HCT116 (cell line): Measurements from ENCODE around the gene SOX1. TPM values are rescaled to one million over a fixed set of nuclear protein-coding genes. Genes with fewer than 3 reads are reported as not detected.

Source experiments
- ATAC-seq: fragments of 200-7000 bp; cut with Tn5 transposase; 2 replicates; pipeline ENCODE4 v1.9.1; 2020; ENCODE audit warnings: mild to moderate bottlenecking, moderate library complexity
- BruUV-seq: library from RNA; stranded (reverse); fragments of 400-500 nt; replicated peaks from 2 replicates; lab custom pipeline; 2021; lab: Mats Ljungman, UMichigan
- CTCF ChIA-PET: fragments of 300-600 bp; sonication (Branson Sonifier 250); formaldehyde crosslinking; loops from one replicate; lab custom pipeline; 2021; ENCODE audit warnings: antibody characterized with exemption; lab: Charles Lee
- POLR2A ChIA-PET: fragments of 300-600, 350-600 bp; sonication (Branson Sonifier 250); formaldehyde crosslinking; loops from one replicate; lab custom pipeline; 2021; ENCODE audit warnings: antibody characterized with exemption; lab: Charles Lee
- RAD21 ChIA-PET, 2 experiments: fragments of 300-600 bp; sonication (Branson Sonifier 250); formaldehyde crosslinking; loops; one replicate each; lab custom pipeline; 2023; ENCODE audit warnings: low total read pairs in 2 of 2; ENCODE audit not compliant: uncharacterized antibody in 2 of 2, unreplicated experiment in 2 of 2, low non-redundant PET in 1 of 2; lab: Charles Lee
- DNase-seq: peaks from one replicate; pipeline ENCODE4 v3.0.0-alpha.2; 2010; ENCODE audit warnings: low read depth, low spot score
- H2AFZ ChIP-seq: fragments of 200-600 bp; shearing (Covaris generic), sonication (generic); 2 replicates; pipeline ENCODE4 v1.6.1; 2017; ENCODE audit warnings: low read depth, mixed run types, mixed read lengths, antibody characterized with exemption, low read length; ENCODE audit not compliant: poor library complexity, severe bottlenecking
- H3K27ac ChIP-seq: 2 replicates; pipeline ENCODE4 v1.5.1; 2012; ENCODE audit warnings: low read depth, low read length
- H3K27me3 ChIP-seq: fragments of 200-600 bp; sonication (generic); 2 replicates; pipeline ENCODE4 v1.6.1; 2016; ENCODE audit warnings: mixed run types, low read length, mixed read lengths; ENCODE audit not compliant: insufficient read depth
- H3K36me3 ChIP-seq, 2 experiments: fragments of 200-500 bp in 1 of 2; fragments of 200-600 bp in 1 of 2; sonication (Bioruptor generic) in 1 of 2; sonication (generic) in 1 of 2; 2 replicates each; pipeline versions ENCODE4 v1.5.1 to v1.6.1; 2014 to 2016; ENCODE audit warnings: low read length in 2 of 2, inconsistent platforms in 1 of 2, mixed read lengths in 1 of 2, mixed run types in 1 of 2; ENCODE audit not compliant: insufficient read depth in 2 of 2, control insufficient read depth in 1 of 2
- H3K4me1 ChIP-seq, 2 experiments: fragments of 200-600 bp in 1 of 2; sonication (generic) in 1 of 2; 2 replicates each; pipeline versions ENCODE4 v1.5.1 to v1.6.1; 2012 to 2017; ENCODE audit warnings: low read length in 2 of 2, inconsistent platforms in 1 of 2, mild to moderate bottlenecking in 1 of 2, mixed read lengths in 1 of 2, mixed run types in 1 of 2, moderate library complexity in 1 of 2; ENCODE audit not compliant: insufficient read depth in 2 of 2, control insufficient read depth in 1 of 2
- H3K4me2 ChIP-seq: fragments of 200-600 bp; sonication (generic); 2 replicates; pipeline ENCODE4 v1.6.1; 2017; ENCODE audit warnings: mixed run types, low read length, mixed read lengths
- H3K4me3 ChIP-seq, 2 experiments: fragments of 200-600 bp in 1 of 2; sonication (generic) in 1 of 2; replicated peaks in 1 of 2; 2 replicates each; pipeline ENCODE4 v1.5.1; 2011 to 2016; ENCODE audit warnings: low read length in 2 of 2, control low read depth in 1 of 2, low read depth in 1 of 2, mild to moderate bottlenecking in 1 of 2, mixed read lengths in 1 of 2, mixed run types in 1 of 2
- H3K79me2 ChIP-seq: fragments of 200-600 bp; sonication (generic); 2 replicates; pipeline ENCODE4 v1.6.1; 2017; ENCODE audit warnings: mild to moderate bottlenecking, mixed run types, low read length, moderate library complexity, mixed read lengths; ENCODE audit not compliant: insufficient read depth
- H3K9ac ChIP-seq: fragments of 200-600 bp; sonication (generic); 2 replicates; pipeline ENCODE4 v1.6.1; 2016; ENCODE audit warnings: low read length, mixed read lengths
- H3K9me2 ChIP-seq: fragments of 200-600 bp; sonication (generic), shearing (Covaris generic); 2 replicates; pipeline ENCODE4 v1.6.1; 2017; ENCODE audit warnings: mixed run types, mild to moderate bottlenecking, moderate library complexity; ENCODE audit not compliant: insufficient read depth
- H3K9me3 ChIP-seq, 2 experiments: fragments of 200-500 bp in 1 of 2; fragments of 200-600 bp in 1 of 2; sonication (Bioruptor generic) in 1 of 2; sonication (generic) in 1 of 2; 2 replicates each; pipeline ENCODE4 v1.6.1; 2014 to 2017; ENCODE audit warnings: low read length in 2 of 2, mixed read lengths in 2 of 2, inconsistent platforms in 1 of 2, low read depth in 1 of 2, mild to moderate bottlenecking in 1 of 2, mixed run types in 1 of 2, moderate library complexity in 1 of 2; ENCODE audit not compliant: control insufficient read depth in 1 of 2, insufficient read depth in 1 of 2
- H4K20me1 ChIP-seq: fragments of 200-600 bp; sonication (generic), shearing (Covaris generic); 2 replicates; pipeline ENCODE4 v1.6.1; 2017; ENCODE audit warnings: mixed run types, mild to moderate bottlenecking, moderate library complexity; ENCODE audit not compliant: insufficient read depth
- CBX3 ChIP-seq: IDR thresholded peaks from 2 replicates; pipeline ENCODE4 v1.6.1; 2012; ENCODE audit warnings: low read depth
- CEBPB ChIP-seq: IDR thresholded peaks from 2 replicates; pipeline ENCODE4 v1.6.1; 2012; ENCODE audit warnings: low read depth
- EZH2 ChIP-seq: fragments of 200-600 bp; sonication (generic); IDR thresholded peaks from 2 replicates; pipeline ENCODE4 v1.6.1; 2017; ENCODE audit warnings: antibody characterized with exemption, mixed run types
- EZH2phosphoT487 ChIP-seq: fragments of 200-600 bp; IDR thresholded peaks from 2 replicates; pipeline ENCODE4 v1.6.1; 2018; ENCODE audit warnings: antibody characterized with exemption, borderline replicate concordance
- FOSL1 ChIP-seq: IDR thresholded peaks from 2 replicates; pipeline ENCODE4 v1.6.1; 2012; ENCODE audit warnings: low read depth
- JUND ChIP-seq: IDR thresholded peaks from 2 replicates; pipeline ENCODE4 v1.6.1; 2012
- RAD21 ChIP-seq: IDR thresholded peaks from 2 replicates; pipeline ENCODE4 v1.6.1; 2012; ENCODE audit warnings: low read depth, mild to moderate bottlenecking
- SIN3A ChIP-seq: IDR thresholded peaks from 2 replicates; pipeline ENCODE4 v1.6.1; 2012; ENCODE audit warnings: low read depth
- SP1 ChIP-seq: IDR thresholded peaks from 2 replicates; pipeline ENCODE4 v1.6.1; 2012; ENCODE audit warnings: low read depth
- SRF ChIP-seq: IDR thresholded peaks from 2 replicates; pipeline ENCODE4 v1.6.1; 2012; ENCODE audit warnings: low read depth
- TCF7L2 ChIP-seq: IDR thresholded peaks from 2 replicates; pipeline ENCODE4 v1.7.0; 2011; ENCODE audit warnings: borderline replicate concordance, inconsistent platforms; ENCODE audit not compliant: insufficient read depth, insufficient read length; ENCODE audit errors: extremely low read depth
- ZNF274 ChIP-seq: fragments of 200-500 bp; sonication (Bioruptor generic); IDR thresholded peaks from 2 replicates; pipeline ENCODE4 v1.6.1; 2014; ENCODE audit warnings: mild to moderate bottlenecking, low read depth, low read length, inconsistent platforms
- intact Hi-C: fragments of 100-400 bp; cut with micrococcal nuclease; formaldehyde crosslinking; loops from 2 replicates; pipeline ENCODE4 v1.10.0; 2022
- total RNA-seq: library from RNA; stranded (reverse); gene quantifications from one replicate; pipeline ENCODE4 v1.2.1, GENCODE V29; 2021; ENCODE audit not compliant: unreplicated experiment
- TF ChIP-seq, protein P1 (sequence below): IDR thresholded peaks from 2 replicates; pipeline ENCODE4 v1.6.1; 2012
- TF ChIP-seq, protein P2 (sequence below): IDR thresholded peaks from 2 replicates; pipeline ENCODE4 v1.6.1; 2012

SOX1 gene
- total RNA-seq, 1 experiment from 2014 or later = not detected

DNA sequence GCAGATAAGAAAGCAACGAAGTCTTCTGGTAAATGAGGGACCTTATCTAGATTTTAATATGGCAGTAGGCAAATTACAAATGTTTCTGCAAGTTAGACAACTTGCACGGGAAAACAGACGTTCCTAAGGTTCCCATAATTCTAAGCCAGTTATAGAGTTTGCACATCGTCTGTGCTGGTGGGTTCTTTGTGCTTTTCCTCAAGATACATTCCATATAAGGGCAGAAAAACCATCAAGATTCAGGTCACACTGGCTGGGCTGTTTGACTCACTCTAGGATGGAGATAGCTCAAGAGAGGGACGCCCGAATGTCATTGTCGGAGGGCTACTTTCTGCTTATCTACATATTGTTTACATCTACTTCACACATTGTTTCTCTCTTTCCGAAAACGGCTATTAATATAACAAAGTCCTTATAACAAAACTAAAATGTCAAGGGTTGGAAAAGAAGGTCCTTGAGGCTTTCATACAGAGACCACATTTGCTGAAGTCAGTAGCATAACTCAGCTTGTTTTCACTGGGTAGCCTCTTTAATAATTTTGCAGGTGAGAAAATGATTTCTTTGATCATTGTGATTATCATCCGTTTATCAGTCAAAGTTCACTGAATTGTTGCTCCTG lies 44.4 kb downstream of the SOX1 start:
- intact Hi-C loops = no loop called here
- H3K9me2 ChIP-seq = no peaks in the 10 kb centered on the region
- H4K20me1 ChIP-seq = no peaks in the 10 kb centered on the region
- H3K4me1 ChIP-seq = peaks cover 0 to 10% of the 10 kb centered on the region in 2 experiments; a peak in 1 of 4 replicates
- TF ChIP-seq, protein P1, sequence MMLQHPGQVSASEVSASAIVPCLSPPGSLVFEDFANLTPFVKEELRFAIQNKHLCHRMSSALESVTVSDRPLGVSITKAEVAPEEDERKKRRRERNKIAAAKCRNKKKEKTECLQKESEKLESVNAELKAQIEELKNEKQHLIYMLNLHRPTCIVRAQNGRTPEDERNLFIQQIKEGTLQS = no peak
- TF ChIP-seq TCF7L2 = no peak
- no peak for TF ChIP-seq SRF
- no peak for TF ChIP-seq ZNF274
- TF ChIP-seq EZH2phosphoT487 = no peak
- TF ChIP-seq SIN3A = no peak
- TF ChIP-seq CBX3 = no peak
- TF ChIP-seq JUND = no peak
- TF ChIP-seq EZH2 = no peak
- no peak for TF ChIP-seq CEBPB
- no peak for TF ChIP-seq FOSL1
- TF ChIP-seq RAD21 = no peak
- TF ChIP-seq SP1 = no peak
- TF ChIP-seq, protein P2, sequence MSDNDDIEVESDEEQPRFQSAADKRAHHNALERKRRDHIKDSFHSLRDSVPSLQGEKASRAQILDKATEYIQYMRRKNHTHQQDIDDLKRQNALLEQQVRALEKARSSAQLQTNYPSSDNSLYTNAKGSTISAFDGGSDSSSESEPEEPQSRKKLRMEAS = no peak
- TF ChIP-seq, all 23 proteins: peak for 0
- Histone ChIP-seq H3K79me2 (no peaks in the 10 kb centered on the region), H3K36me3 (no peaks in the 10 kb centered on the region), H3K9me3 (no peaks in the 10 kb centered on the region), H3K27me3 (peaks cover 20% of the 10 kb centered on the region; the same call in 1 of the 2 replicates), H3K4me3 (no peak overlapping the region), H2AFZ (no peak overlapping the region), H3K9ac (no peak overlapping the region), H3K4me2 (no peak overlapping the region), H3K27ac (no peak overlapping the region)
- BruUV-seq = no TSS peak
- DNase-seq (no peak), ATAC-seq (no peak)
- RAD21 ChIA-PET = no interaction called here
- CTCF ChIA-PET = no interaction called here
- POLR2A ChIA-PET = no interaction called here
